VCaP (cell line): ENCODE data around the gene ARL16.

Experiments used
- H3K27ac ChIP-seq: fragments of 450-650 bp; 2 replicates; pipeline ENCODE4 v1.5.1; 2017
- TF ChIP-seq, protein P1 (sequence below): fragments of 450-650 bp; conservative IDR thresholded peaks from 2 replicates; pipeline ENCODE4 v1.5.1; 2017; ENCODE audit warnings: mild to moderate bottlenecking, moderate library complexity

The ARL16 gene

DNA sequence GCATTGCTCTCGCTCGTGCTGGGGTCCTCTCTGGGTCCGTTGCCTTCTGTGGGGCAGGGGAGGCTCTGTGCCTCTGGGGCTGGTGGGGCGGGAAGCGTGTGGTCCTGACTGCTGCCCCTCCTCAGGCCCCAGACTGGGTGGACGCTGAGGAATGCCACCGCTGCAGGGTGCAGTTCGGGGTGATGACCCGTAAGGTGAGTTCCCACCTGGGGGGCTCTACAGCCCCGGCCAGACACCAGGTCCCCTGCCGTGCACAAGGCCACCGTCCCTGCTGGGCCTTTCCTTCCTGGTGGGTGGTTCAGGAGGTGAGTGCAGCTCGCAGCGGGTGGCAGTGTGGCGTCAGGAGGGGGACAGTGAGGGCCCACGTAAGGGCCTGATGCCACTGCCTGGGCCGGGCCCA is 7.0 kb upstream of the ARL16 start:
- TF ChIP-seq, protein P1, sequence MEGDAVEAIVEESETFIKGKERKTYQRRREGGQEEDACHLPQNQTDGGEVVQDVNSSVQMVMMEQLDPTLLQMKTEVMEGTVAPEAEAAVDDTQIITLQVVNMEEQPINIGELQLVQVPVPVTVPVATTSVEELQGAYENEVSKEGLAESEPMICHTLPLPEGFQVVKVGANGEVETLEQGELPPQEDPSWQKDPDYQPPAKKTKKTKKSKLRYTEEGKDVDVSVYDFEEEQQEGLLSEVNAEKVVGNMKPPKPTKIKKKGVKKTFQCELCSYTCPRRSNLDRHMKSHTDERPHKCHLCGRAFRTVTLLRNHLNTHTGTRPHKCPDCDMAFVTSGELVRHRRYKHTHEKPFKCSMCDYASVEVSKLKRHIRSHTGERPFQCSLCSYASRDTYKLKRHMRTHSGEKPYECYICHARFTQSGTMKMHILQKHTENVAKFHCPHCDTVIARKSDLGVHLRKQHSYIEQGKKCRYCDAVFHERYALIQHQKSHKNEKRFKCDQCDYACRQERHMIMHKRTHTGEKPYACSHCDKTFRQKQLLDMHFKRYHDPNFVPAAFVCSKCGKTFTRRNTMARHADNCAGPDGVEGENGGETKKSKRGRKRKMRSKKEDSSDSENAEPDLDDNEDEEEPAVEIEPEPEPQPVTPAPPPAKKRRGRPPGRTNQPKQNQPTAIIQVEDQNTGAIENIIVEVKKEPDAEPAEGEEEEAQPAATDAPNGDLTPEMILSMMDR, result no peak
- H3K27ac ChIP-seq, result no peak overlapping the region

DNA sequence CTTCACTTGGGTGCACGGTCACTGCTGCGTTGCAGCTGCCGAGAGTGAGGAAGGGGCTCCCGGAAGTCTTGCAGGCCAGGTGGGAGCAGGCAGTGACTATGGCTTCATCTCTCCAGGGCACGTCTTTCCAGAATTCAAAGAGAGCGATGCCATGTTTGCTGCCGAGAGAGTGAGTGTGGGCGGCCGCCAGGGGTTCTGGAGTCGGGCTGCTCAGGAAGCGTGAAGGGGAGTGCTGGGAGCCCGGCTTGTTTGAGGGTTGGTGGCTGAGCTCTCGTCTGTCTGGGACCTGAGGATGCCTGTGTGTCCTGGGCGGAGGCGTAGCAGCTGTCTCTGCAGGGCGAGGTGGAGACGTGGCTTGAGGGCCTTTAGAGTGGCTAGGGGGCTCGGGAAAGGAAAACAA is 6.5 kb upstream of the ARL16 start:
- no peak overlapping the region for H3K27ac ChIP-seq
- TF ChIP-seq, protein P1, result no peak

DNA sequence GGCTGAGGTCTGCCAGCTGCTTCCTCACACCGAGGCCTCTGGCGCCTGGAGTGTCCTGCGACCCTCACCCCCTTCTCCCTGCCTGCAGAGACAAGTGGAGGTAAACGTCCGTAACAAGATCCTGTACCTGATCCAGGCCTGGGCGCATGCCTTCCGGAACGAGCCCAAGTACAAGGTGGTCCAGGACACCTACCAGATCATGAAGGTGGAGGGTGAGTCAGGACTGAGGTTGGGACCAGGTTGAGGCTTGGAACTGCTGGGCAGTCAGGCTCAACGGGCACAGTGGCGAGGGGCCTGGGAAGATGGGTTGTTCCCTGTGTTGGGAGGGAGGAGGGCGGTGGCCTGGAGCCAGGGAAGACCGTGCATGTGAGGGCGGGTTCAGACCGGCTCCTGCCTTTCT is 5.0 kb upstream of the ARL16 start:
- TF ChIP-seq, protein P1, result no peak
- H3K27ac ChIP-seq, result no peak overlapping the region

DNA sequence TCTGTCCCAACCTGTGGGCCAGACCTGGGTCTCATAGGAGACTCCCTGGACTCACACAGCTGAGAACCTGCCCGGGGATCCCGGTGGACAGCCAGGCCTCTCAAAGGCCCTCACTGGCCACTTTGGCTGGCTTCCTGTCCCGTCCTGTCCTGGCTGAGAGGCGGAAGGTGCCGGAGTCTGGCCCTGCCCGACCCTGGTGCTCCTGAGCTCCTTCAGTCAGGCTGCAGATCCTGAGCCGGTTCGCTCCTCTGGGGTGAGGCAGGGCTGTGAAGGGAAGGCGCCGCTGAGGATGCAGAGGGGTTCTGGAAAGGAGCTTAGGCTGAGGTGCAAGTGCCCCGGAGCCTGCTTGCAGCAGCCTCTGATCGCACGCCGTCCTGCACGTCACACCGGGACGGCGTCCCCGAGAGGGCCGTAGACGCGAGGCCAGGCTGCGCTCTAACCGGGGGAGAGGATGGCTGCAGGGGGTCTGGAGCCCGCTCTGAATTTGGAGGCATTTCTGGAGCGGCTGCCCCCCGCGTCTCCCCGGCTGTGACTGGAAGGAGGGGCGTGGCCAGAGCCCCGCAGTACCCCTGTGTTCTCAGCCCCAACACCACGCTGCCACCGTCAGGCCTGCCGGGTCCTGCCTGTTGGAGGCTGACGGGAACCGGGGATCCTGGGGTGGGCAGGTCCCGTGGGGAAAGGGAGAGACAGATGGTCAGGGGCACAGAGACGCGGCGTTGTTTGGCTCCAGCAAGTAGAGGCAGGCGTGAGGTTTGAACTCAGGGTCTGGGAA is 4.4 kb upstream of the ARL16 start:
- TF ChIP-seq, protein P1, result no peak
- H3K27ac ChIP-seq, result no peak overlapping the region; the same call in 1 of the 2 replicates

DNA sequence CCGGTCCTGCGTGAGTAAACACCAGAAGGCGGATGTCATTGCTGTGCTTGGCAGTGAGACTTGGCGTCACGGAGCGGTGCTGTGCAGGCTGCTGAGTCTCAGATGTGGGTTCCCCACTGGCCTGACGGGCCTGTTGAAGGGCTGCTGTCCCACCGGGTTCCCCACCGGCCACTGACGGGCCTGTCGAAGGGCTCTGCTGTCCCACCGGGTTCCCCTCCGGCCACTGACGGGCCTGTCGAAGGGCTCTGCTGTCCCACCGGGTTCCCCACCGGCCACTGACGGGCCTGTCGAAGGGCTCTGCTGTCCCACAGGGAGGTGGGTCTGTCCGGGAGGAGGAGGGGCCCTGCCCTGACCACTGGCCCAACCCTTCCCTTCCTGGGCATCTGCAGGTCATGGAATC is 3.0 kb upstream of the ARL16 start:
- H3K27ac ChIP-seq, result no peak overlapping the region
- TF ChIP-seq, protein P1, result no peak

DNA sequence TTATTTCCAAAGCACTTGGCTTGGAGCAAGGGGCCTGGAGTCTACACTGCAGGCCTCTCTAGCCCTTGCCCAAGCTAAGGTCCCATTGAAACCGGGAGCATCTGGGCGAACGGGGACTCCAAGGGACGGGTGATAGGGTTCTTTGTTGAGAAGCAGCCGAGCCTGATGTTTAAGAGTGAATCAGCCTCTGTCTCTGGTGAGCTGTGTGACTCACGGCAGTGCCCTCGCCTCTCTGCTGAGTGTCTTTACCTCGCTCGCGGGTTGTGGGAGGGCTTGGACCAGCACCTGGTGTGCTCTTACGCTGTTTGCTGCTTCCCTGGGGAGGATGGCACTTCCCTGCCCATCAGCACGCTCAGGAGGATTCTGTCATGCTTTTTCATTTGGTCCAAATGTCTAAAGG is 1.5 kb upstream of the ARL16 start:
- TF ChIP-seq, protein P1, result no peak

DNA sequence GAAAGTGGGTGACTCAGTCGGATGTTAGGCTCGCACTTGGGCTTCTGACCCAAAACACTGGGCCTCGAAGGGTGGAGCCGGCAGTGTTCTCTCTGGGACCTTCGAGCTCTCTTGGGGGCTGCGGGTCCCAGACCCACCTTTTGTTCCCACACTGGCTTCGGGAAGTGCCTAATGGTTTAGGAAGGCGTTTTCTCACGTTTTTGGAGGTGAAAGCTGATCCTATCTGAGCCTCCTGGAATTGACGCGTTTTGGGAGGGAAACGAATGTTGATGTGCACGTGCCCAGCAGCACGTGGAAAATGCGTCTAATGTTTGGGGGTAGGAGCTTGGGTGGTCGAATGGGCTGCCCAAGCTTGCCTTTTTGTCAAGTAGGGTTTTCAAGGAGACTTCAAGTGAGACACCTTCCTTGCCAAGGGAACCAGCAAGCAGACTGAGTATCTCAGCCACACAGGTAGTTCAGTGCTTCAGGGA is 880 bp upstream of the ARL16 start:
- TF ChIP-seq, protein P1, result no peak
- peak overlapping the region; percentile 91 for H3K27ac ChIP-seq

More for the DNA sequence above, 1.5 kb upstream of the ARL16 start:
- peak overlapping the region; percentile 91; the same call in 1 of the 2 replicates for H3K27ac ChIP-seq
